Urothelium cell line (cell line): ENCODE measurements around the gene PACSIN1.
A peak's percentile ranks its signal among the peaks of the same experiment; 100 is the strongest.

Source experiments
- DNase-seq: peaks from one replicate; pipeline ENCODE4 v3.0.0; 2011; ENCODE audit warnings: low spot score, mixed read lengths
- FAIRE-seq: peaks from 2 replicates; lab custom pipeline; 2011; peaks lifted over from hg19 to GRCh38; lab: Jason Lieb, UNC

The PACSIN1 gene

GRCh38 chr6:34526241-34526972 is 60.5 kb downstream of the PACSIN1 start:
- no peak for FAIRE-seq
- no peak for DNase-seq

GRCh38 chr6:34526992-34527728 is 61.3 kb downstream of the PACSIN1 start:
- DNase-seq (peak; percentile 99), FAIRE-seq (peak; percentile 98)

GRCh38 chr6:34527751-34528670 is 62.1 kb downstream of the PACSIN1 start:
- DNase-seq: no peak

GRCh38 chr6:34528996-34529664 is 63.3 kb downstream of the PACSIN1 start:
- DNase-seq (no peak), FAIRE-seq (no peak)

More at GRCh38 chr6:34527751-34528670, 62.1 kb downstream of the PACSIN1 start:
- FAIRE-seq: no peak

- DNase-seq: no peak
- FAIRE-seq: peak; percentile 46
These were observed 63.9 kb downstream of the PACSIN1 start for GRCh38 chr6:34529665-34530327.

- FAIRE-seq (no peak), DNase-seq (no peak)
These were observed 65.0 kb downstream of the PACSIN1 start for GRCh38 chr6:34530753-34531365.

GRCh38 chr6:34531580-34532201 is 65.8 kb downstream of the PACSIN1 start:
- FAIRE-seq: no peak
- DNase-seq: no peak

- FAIRE-seq: no peak
- DNase-seq: no peak
These were observed 66.4 kb downstream of the PACSIN1 start for GRCh38 chr6:34532230-34532629.

- no peak for DNase-seq
- no peak for FAIRE-seq
These were observed 68.3 kb downstream of the PACSIN1 start for GRCh38 chr6:34534146-34534545.

GRCh38 chr6:34534656-34535055 is 68.8 kb downstream of the PACSIN1 start:
- DNase-seq: no peak
- FAIRE-seq: no peak

GRCh38 chr6:34535199-34535598 is 69.3 kb downstream of the PACSIN1 start:
- FAIRE-seq: no peak
- DNase-seq: no peak

GRCh38 chr6:34535646-34536045 is 69.8 kb downstream of the PACSIN1 start:
- no peak for DNase-seq
- no peak for FAIRE-seq

- DNase-seq (no peak), FAIRE-seq (no peak)
These were observed 70.5 kb downstream of the PACSIN1 start for GRCh38 chr6:34536251-34536958.

GRCh38 chr6:34536959-34537848 is 71.3 kb downstream of the PACSIN1 start:
- DNase-seq (no peak), FAIRE-seq (no peak)

GRCh38 chr6:34537922-34538550 is 72.2 kb downstream of the PACSIN1 start:
- DNase-seq (no peak), FAIRE-seq (no peak)

GRCh38 chr6:34538581-34538980 is 72.7 kb downstream of the PACSIN1 start:
- DNase-seq (no peak), FAIRE-seq (no peak)

- no peak for DNase-seq
- no peak for FAIRE-seq
These were observed 73.3 kb downstream of the PACSIN1 start for GRCh38 chr6:34539181-34539580.
